GM19395 (cell line): Measurements from ENCODE around the gene NLRC5.
A peak's percentile ranks its signal among the peaks of the same experiment; 100 is the strongest.

Source experiments
- ATAC-seq: cut with Tn5 transposase; IDR thresholded peaks from one replicate; pipeline ENCODE4 v1.9.1; 2021; ENCODE audit warnings: mild to moderate bottlenecking, moderate library complexity; ENCODE audit not compliant: unreplicated experiment

NLRC5 gene, protein sequence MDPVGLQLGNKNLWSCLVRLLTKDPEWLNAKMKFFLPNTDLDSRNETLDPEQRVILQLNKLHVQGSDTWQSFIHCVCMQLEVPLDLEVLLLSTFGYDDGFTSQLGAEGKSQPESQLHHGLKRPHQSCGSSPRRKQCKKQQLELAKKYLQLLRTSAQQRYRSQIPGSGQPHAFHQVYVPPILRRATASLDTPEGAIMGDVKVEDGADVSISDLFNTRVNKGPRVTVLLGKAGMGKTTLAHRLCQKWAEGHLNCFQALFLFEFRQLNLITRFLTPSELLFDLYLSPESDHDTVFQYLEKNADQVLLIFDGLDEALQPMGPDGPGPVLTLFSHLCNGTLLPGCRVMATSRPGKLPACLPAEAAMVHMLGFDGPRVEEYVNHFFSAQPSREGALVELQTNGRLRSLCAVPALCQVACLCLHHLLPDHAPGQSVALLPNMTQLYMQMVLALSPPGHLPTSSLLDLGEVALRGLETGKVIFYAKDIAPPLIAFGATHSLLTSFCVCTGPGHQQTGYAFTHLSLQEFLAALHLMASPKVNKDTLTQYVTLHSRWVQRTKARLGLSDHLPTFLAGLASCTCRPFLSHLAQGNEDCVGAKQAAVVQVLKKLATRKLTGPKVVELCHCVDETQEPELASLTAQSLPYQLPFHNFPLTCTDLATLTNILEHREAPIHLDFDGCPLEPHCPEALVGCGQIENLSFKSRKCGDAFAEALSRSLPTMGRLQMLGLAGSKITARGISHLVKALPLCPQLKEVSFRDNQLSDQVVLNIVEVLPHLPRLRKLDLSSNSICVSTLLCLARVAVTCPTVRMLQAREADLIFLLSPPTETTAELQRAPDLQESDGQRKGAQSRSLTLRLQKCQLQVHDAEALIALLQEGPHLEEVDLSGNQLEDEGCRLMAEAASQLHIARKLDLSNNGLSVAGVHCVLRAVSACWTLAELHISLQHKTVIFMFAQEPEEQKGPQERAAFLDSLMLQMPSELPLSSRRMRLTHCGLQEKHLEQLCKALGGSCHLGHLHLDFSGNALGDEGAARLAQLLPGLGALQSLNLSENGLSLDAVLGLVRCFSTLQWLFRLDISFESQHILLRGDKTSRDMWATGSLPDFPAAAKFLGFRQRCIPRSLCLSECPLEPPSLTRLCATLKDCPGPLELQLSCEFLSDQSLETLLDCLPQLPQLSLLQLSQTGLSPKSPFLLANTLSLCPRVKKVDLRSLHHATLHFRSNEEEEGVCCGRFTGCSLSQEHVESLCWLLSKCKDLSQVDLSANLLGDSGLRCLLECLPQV (N-terminal part only)

DNA sequence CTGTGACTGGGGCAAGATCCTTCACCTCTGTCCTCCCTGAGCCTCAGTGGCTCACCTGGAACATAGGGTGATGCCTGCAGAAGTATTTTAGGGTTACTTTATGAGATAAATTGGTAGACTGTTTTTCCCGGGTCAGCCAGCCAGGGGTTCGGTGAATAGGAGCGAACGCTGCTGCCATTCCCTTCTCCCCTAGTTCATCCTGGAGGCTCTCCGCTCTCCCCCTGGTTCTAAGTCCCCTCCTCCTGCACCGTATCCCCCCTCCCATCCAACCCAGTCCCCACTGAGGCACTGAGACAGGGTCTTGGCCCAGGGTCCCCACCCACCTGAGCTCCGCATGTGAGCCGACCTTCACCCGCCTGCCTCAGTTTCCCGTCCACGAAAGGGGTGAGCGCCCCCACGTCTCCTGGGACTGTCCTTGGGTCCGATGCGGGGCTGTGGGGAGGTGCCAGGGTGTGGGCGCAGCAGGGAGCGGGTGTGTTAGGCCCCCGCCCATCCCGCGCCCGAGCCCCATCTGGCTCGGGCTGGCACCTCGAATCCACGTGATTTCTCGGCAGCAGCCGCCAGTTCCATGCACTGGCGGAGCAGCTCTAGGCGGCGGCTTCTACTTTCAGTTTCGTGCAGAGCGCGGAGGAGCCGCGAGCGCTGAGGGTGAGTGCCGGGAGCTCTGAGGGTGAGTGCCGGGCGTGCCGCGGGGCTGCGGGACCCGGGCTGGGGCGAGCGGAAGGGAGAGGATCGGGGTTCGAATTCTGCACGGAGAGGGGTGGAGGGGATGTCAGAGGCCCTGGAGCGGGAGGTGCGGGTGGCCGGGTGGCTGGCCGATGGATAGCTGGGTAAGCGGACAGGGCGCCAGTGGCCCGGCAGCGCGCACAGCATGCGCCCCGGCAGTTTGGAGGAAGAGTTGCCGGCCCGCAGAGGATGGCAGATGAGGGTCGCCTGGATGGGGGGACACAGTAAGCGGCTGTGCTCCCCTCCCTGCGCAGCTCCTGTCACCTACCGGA, at the start of gene NLRC5:
TSS of gene NLRC5 (plus strand) at position 610 of the 998 bp plus-strand sequence. CDS start 31,156 bp downstream, outside the sequence.
- ATAC-seq, result peak; percentile 64

DNA sequence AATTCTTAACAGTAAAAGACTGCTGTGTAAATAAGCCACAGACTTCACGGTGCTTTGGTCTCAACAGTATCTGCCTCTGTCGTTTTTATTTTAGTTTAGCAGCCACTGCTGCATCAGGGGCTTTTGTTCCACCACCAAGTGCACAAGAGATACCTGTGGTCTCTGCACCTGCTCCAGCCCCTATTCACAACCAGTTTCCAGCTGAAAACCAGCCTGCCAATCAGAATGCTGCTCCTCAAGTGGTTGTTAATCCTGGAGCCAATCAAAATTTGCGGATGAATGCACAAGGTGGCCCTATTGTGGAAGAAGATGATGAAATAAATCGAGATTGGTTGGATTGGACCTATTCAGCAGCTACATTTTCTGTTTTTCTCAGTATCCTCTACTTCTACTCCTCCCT, 49.6 kb upstream of the NLRC5 start:
- no peak for ATAC-seq

DNA sequence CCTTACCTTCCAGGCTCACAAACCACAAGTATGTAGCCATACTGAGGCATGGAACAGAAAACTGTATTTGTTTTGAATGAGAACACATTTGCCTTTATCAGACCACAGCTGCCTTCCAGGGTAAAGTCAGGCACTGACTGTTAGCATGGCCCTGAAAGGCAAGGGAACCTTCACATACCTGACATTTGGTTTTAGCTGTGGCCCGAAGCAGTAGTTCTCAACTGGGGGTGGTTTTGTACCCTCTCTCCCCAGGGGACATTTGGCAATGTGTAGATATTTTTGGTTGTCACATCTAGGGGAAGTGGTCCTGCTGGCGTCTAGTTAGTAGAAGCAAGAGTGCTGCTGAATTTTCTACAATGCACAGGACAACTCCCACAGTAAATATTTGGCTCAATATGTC, 48.3 kb upstream of the NLRC5 start:
- no peak for ATAC-seq

DNA sequence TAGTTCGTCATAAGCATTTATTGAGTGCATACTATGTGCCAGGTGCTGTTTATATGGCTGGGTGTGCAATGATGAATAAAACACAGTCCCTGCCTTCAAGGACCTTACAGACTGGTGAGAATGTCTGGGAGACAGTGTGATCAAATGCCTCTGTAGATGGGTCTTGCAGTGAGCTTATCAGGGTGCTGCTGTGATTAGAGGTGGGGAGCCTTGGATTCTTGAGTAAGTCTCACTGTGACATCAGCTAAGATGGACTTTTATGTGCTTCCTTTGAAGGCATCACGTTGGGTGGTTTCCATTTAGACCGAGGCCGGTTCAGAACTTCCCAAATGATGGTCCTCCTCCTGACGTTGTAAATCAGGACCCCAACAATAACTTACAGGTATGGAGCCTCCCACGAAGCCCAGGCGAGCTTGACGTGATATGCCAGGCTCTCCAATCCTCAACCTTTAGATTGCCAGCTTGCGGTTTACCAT, 47.5 kb upstream of the NLRC5 start:
- no peak for ATAC-seq

DNA sequence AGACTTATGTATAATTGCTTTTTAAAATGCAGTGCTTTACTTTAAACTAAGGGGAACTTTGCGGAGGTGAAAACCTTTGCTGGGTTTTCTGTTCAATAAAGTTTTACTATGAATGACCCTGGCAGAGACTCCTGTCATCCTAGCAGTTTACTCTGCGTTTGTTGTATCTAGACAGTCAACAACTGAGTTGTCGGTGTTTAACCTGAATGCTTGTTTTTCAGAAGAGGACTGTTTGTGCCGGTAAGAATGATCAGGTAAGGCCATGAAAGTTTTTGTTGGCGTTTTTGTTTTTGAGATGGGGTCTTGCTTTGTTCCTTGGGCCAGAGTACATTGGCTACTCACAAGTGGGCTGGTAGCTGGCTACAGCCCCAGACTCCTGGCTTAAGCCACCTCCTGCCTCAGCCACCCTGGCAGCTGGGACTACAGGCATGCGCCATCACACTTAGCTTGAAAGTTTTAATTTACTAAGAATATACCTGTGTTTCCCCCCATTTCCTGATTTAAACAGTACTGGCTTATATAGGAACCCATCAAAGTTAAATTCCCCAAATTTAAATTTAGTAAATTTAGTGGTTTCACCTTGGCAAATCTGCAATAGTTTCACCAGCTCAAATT, 45.5 kb upstream of the NLRC5 start:
- no peak for ATAC-seq

DNA sequence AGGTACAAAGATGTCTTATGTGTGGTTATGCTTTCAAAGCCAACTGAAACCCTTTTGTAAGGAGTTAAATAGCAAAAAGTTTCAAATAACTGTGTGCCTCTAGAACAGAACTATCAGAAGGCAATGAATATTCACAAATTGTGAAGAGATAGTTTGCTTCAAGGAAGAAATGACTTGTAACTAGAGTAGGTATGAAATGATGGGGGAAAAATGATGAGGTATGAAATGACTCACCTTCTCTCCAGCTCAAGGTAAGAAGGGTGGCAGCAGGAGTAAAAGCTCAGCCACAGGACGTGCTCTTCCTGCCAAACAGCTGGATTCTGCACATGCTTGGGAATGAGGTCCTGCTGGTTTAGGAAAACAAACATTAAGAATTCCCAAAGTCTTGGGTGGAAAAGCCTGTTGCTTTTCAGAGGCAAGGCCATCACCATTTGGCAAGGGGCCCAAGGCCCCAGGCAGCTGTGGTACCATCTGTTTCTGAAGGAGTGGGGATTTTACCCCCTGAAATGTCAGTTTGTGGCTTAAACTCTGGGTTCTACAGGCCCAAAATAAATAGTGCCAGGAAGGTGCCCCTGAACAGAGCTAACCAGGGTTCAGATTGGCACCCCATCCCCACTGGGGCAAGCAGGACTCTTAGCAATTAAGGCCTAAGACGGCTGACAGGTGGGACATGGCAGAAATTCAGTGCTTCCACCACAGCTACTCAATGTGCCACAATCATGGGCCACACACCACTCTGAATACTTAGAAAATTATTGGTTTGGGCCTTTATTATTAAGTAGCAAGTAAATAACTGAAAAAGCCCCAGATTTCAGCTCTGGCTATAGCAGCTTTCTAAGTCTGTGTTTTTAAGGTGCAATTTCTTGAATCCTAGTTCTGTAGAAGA, 44.2 kb upstream of the NLRC5 start:
- ATAC-seq, result peak; percentile 40

DNA sequence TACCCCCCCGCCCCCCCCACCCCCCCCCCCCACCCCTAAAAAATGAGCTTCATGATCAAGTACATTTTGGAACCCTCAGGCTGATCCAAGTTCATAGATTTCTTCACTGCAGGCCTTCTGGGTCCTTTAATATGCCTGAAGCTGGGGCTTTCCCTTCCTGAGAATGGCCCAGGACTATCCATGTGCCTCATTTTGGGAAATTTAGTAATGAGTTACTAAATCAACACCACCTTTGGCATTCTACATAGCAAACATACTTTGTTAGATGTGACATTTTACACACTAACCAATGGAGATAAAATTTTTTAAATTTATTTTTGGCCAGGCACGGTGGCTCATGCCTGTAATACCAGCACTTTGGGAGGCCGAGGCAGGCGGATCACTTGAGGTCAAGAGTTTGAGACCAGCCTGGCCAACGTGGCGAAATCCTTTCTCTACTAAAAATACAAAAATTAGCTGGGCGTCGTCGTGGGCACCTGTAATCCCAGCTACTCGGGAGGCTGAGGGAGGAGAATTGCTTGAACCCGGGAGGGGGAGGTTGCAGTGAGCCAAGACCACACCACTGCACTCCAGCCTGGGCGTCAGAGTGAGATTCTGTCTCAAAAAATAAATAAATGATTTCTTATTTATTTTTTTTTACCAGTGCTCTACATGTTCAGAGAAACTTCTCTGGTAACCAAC, 43.4 kb upstream of the NLRC5 start:
- ATAC-seq, result no peak

DNA sequence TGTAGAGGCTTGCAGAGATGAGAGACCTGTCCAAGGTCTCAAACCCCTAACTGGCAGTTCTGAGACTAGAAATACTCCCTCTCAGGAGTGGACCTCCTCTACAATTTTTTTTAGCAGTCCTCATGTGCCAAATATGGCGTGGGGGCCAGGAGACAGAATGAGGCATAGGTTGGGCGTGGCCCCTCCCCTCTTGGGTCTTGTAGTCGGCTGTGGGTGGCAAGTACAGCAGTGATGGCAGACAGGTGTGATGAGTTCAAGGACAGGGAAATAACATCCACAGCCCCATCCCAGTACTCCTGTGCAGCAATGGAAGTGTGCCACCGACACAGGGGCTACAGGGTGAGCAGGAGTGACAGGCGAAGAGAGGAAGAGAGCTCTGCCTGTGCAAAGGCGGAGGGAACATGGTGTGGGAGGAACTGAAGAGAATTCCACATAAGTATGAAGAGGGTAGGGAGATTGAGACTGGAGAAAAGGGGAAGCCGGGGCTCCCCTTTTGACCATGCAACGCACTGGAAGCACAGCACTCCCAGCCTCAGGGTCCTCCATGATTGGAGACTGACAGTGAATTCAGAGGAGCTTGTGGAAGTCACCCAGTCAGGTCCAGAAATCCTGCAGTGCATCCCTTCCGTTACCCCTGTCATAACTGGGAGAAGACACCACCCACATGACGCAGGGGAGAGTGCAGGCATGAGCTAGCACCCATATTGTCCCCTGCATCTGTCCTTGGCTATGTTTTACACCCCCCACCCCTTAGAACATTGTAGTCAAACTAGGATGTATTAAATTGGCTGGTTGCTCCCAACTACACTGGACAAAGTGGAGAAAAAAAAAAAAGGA, 42.4 kb upstream of the NLRC5 start:
- no peak for ATAC-seq

DNA sequence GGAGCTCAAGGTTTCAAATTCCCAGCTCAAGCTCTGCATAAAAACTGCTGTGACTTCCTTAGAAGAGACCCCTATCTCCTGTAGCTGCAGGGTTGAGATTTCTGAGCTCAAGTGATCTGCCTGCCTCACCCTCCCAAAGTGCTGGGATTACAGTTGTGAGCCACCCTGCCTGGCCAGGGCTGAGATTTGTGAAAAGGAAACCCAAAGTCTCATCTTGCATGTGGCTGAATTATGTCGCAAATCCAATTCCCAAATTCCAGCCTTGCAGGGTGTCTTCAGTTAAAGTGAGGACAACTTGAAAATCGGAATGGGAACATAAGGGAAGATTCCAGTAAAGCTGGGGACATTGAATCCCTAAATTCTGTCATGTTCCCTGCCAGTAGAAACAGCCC, 41.8 kb upstream of the NLRC5 start:
- ATAC-seq, result no peak

DNA sequence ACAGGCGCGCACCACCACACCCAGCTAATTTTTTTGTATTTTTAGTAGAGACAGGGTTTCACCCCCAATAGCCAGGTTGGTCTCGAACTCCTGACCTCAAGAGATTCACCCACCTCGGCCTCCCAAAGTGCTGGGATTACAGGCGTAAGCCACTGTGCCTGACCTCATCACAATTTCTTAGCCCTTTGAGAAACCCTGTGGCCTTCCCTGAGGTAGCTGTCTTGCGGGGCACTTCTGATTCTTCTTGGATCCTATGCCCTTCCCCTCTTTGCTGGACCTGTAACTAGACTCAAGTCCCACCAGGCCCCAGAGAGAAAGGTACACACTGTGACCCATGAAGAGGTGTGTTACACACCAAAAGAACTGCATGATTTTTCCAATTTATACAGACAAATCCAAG, 41.1 kb upstream of the NLRC5 start:
- no peak for ATAC-seq

DNA sequence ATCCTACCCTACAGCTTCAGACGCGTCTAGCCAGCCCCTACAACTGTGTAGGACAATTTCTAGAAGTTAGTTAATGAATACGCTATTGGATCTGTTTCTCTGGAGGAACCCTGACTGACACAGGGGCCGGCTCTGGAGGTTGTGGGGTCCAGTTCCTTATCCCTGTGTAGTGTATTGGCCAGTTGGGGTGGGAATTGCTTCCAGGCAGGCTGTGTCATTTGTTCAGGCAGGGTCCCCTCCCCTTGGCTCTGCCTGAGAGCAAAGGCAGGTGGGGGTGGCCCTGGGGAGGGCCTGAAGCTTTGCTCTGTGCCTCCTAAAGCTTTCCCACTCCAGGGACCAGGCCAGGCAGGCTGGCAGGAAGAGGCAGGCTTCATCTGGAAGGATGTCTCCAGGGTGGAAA, 39.3 kb upstream of the NLRC5 start:
- ATAC-seq, result no peak

DNA sequence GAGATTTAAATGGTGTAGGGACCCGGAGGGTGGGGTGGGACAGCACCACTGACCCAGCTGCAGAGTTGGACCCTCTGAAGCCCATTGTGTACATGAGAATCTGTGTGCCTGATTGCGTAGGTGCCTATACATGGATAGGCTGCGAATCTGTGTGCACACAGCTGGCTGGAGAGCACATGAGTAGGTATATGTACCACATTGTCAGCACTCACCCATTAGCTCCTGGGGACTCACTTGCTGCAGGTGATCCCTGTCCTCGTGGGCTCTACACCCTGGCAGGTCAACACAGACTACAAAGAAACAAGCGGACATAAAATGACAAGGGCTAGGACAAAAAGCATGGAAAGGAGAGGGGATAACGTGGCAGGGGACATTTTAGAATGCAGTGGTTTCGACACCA, 38.9 kb upstream of the NLRC5 start:
- ATAC-seq, result no peak

DNA sequence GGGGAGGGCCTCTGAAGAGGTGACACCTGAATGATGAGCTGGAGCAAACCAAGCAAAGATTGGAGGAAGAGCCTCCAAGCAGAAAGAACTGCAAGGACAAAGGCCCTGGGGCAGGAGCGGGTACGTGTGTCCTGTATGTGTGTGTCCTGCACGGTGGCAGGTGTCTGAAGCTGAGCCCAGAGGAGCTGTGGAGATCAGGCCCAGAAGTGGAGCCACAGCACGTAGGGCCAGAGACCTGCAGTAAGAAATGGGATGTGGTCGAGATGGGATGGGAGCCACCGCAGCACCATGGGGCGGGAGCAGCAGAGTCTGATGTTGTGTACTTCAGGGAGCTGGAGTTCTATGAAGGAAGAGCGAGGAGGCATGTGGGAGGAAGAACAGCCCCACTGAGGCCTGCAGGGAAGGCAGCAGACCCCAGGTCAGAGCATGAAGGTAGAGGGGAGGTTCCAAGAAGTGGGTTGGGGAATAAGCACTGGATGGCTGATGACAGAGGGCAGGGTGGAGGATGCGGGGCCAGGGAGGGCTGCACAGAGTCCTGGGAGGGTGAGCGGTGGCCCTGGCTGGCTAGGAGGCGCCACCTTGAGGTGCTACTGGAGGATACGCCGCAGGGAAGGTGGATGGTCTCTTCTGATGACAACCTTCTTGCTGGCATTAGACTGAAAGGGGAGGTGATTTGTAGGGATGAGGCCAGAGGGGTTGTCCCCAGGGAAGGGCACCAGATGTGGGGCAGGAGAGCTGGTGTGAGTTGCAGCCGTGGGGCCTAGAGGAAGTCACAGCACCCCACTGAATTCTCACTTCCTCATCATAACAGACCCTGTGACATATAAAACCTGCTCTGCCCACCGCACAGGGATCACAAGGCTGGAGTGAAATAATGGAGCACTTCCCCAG, 38.2 kb upstream of the NLRC5 start:
- ATAC-seq, result peak; percentile 60

DNA sequence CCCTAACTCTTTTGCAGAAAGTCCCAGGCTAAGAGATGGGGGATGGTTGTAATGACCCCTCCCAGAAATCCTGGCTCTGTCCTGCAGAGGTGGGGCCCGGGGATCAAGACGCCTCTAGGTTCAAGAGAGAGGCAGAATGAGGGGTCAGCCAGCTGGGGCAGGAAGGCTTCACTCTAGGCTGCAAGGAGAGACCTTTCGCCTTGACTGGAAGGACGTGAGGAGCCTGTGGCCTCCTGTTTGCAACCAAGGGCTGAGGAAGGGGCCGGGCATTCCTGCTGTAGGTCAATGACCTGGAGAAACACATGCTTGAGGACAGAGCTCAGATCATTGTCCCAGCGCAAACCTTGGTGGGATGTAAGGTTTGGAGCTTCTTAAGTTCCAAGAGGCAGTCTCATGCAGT, 36.4 kb upstream of the NLRC5 start:
- ATAC-seq, result no peak

DNA sequence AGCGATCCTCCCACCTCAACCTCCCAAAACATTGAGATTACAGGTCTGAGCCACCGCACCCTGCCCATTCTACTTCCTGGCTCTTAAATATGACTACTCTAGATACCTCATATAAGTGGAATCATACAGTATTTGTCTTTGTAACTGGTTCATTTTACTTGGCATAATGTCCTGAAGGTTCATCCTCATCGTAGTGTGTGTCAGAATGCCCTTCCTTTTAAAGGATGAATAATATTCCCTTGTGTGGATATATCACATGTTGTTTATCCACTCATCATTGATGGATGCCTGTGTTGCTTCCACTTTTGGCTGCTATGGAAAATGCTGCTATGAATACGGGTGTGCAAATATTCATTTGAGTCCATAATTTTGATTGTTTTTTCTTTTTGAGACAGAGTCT, 33.3 kb upstream of the NLRC5 start:
- no peak for ATAC-seq

DNA sequence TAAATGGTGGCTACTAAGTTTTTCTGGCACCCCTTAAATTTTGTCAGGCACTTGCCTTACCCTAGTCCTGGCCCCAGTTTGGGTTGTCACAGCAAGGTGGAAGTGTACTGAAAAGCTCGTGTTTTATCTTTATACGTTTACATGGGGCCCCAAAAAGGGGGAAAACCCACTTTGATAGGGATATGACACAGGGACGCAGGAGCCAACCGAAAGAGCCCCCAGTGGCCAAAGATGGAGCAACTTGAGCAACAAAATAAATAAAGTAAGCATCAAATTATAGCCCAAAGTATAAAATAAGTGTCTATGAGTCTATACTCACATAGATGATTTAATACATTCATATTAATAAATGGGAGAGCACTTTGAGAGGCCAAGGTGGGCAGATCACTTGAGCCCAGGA, 32.6 kb upstream of the NLRC5 start:
- ATAC-seq, result no peak
